Keratinocyte (primary cell): Measurements from ENCODE around the gene PLD5. TPM values are rescaled to one million over a fixed set of nuclear protein-coding genes. Genes with fewer than 3 reads are reported as not detected.

Experiments
- DNase-seq: peaks from one replicate; pipeline ENCODE4 v3.0.0-alpha.2; 2011; ENCODE audit warnings: low read depth, missing footprints, low spot score
- FAIRE-seq: peaks from 2 replicates; lab custom pipeline; 2011; peaks lifted over from hg19 to GRCh38; lab: Jason Lieb, UNC
- H2AFZ ChIP-seq: 2 replicates; pipeline ENCODE4 v1.6.0; 2012; ENCODE audit warnings: low read length, control low read depth, inconsistent platforms; ENCODE audit not compliant: control insufficient read depth
- H3K27ac ChIP-seq: 2 replicates; pipeline ENCODE4 v1.5.1; 2011; ENCODE audit warnings: low read length; ENCODE audit not compliant: control insufficient read depth, insufficient read depth
- H3K27me3 ChIP-seq: 3 replicates; pipeline ENCODE4 v1.6.0; 2011; ENCODE audit warnings: low read length; ENCODE audit not compliant: control insufficient read depth, insufficient read depth; ENCODE audit errors: extremely low read depth
- H3K36me3 ChIP-seq, 2 experiments: 2 replicates in 1 of 2; 3 replicates in 1 of 2; pipeline ENCODE4 v1.5.1; 2011; ENCODE audit warnings: low read length in 2 of 2, mild to moderate bottlenecking in 1 of 2; ENCODE audit not compliant: control insufficient read depth in 2 of 2, insufficient read depth in 2 of 2; ENCODE audit errors: extremely low read depth in 1 of 2
- H3K4me1 ChIP-seq: 3 replicates; pipeline ENCODE4 v1.5.1; 2011; ENCODE audit warnings: low read length; ENCODE audit not compliant: control insufficient read depth, insufficient read depth; ENCODE audit errors: extremely low read depth
- H3K4me2 ChIP-seq: 3 replicates; pipeline ENCODE4 v1.6.0; 2011; ENCODE audit warnings: low read depth, low read length; ENCODE audit not compliant: control insufficient read depth, insufficient read depth; ENCODE audit errors: extremely low read depth
- H3K4me3 ChIP-seq, 3 experiments: fragments of 200-600 bp in 1 of 3; sonication (generic) in 1 of 3; 2 replicates in 2 of 3; 3 replicates in 1 of 3; pipeline ENCODE4 v1.5.1; 2011 to 2016; ENCODE audit warnings: low read length in 3 of 3, mild to moderate bottlenecking in 3 of 3, control low read depth in 2 of 3, inconsistent platforms in 1 of 3, low read depth in 1 of 3, mixed read lengths in 1 of 3, mixed run types in 1 of 3, moderate library complexity in 1 of 3; ENCODE audit not compliant: control insufficient read depth in 2 of 3, insufficient read depth in 2 of 3; ENCODE audit errors: extremely low read depth in 1 of 3
- H3K79me2 ChIP-seq: 2 replicates; pipeline ENCODE4 v1.6.0; 2012; ENCODE audit warnings: low read length; ENCODE audit not compliant: control insufficient read depth, insufficient read depth
- H3K9ac ChIP-seq: 3 replicates; pipeline ENCODE4 v1.6.0; 2011; ENCODE audit warnings: low read length; ENCODE audit not compliant: control insufficient read depth, insufficient read depth; ENCODE audit errors: extremely low read depth
- H3K9me1 ChIP-seq: 3 replicates; pipeline ENCODE4 v1.6.0; 2011; ENCODE audit warnings: low read length; ENCODE audit not compliant: control insufficient read depth, insufficient read depth; ENCODE audit errors: extremely low read depth
- H3K9me3 ChIP-seq: 2 replicates; pipeline ENCODE4 v1.5.1; 2012; ENCODE audit warnings: low read depth, low read length; ENCODE audit not compliant: control insufficient read depth
- H4K20me1 ChIP-seq: 3 replicates; pipeline ENCODE4 v1.6.0; 2011; ENCODE audit warnings: low read length; ENCODE audit not compliant: control insufficient read depth, insufficient read depth; ENCODE audit errors: extremely low read depth
- CTCF ChIP-seq, 3 experiments: IDR thresholded peaks in 1 of 3; conservative IDR thresholded peaks in 1 of 3; optimal IDR thresholded peaks in 1 of 3; 2 replicates in 2 of 3; 3 replicates in 1 of 3; pipeline versions ENCODE3 to v1.5.1; 2011; ENCODE audit warnings: low read length in 3 of 3, mild to moderate bottlenecking in 3 of 3, moderate library complexity in 2 of 3, control low read depth in 1 of 3, inconsistent platforms in 1 of 3; ENCODE audit not compliant: insufficient read depth in 2 of 3; ENCODE audit errors: extremely low read depth in 1 of 3
- EZH2 ChIP-seq: IDR thresholded peaks from one replicate; pipeline ENCODE4 v1.6.1; 2012; ENCODE audit warnings: inconsistent platforms, mild to moderate bottlenecking, low read length, moderate library complexity
- dilution Hi-C: fragments of 300-500 bp; cut with MboI; formaldehyde crosslinking; loops from one replicate; pipeline ENCODE4 v1.7.0; 2020; ENCODE audit warnings: low sequenced_read_pairs; ENCODE audit not compliant: extremely low pct_ligation_motif_present
- polyA plus RNA-seq, 5 experiments: library from polyadenylated mRNA; depleted of rRNA in 3 of 5; stranded (reverse) in 3 of 5; stranded (forward) in 1 of 5; unstranded in 1 of 5; fragments of >200 nt; gene quantifications; 1 replicate in 1 of 5; 2 replicates in 3 of 5; 3 replicates in 1 of 5; pipeline versions ENCODE4 v1.2.1 to v1.2.3, GENCODE V29; 2011 to 2012; ENCODE audit warnings: missing spikeins in 2 of 5, low read depth in 1 of 5, low replicate concordance in 1 of 5

Gene PLD5
- polyA plus RNA-seq, 1 donor (not counting 4 experiments of a cell fraction or from before 2014, with no cell fraction given) = 7.2 TPM

GRCh38 chr1:242199776-242200458 is 324.6 kb downstream of the PLD5 start:
- no peak overlapping the region for H3K9ac ChIP-seq
- peak overlapping the region; percentile 14 for H3K4me2 ChIP-seq

GRCh38 chr1:242197907-242198820 is 326.3 kb downstream of the PLD5 start:
- Histone ChIP-seq H4K20me1 (no peaks in the 10 kb centered on the region), H3K36me3 (no peaks in the 10 kb centered on the region), H3K9me3 (no peaks in the 10 kb centered on the region), H3K27me3 (no peaks in the 10 kb centered on the region), H2AFZ (no peak overlapping the region), H3K4me1 (peaks cover 15% of the 10 kb centered on the region), H3K9me1 (no peaks in the 10 kb centered on the region), H3K4me2 (no peak overlapping the region), H3K9ac (no peak overlapping the region), H3K27ac (no peak overlapping the region), H3K4me3 (no peak overlapping the region), H3K79me2 (no peaks in the 10 kb centered on the region)
- no peak for DNase-seq
- no peak for TF ChIP-seq CTCF (optimal IDR thresholded peaks at IDR 0.05 in 1 of 3, IDR thresholded peaks at IDR 0.05 in 1 of 3, conservative IDR thresholded peaks at IDR 0.05 in 1 of 3; ENCODE audit: extremely low read depth in 1 of 3, insufficient read depth in 2 of 3, low read length in 3 of 3)
- TF ChIP-seq EZH2 = no peak
- FAIRE-seq = no peak
- dilution Hi-C loops = no loop called here

More at GRCh38 chr1:242199776-242200458, 324.6 kb downstream of the PLD5 start:
- Histone ChIP-seq H3K27me3 (no peaks in the 10 kb centered on the region), H3K4me3 (no peak overlapping the region), H2AFZ (no peak overlapping the region), H3K79me2 (no peaks in the 10 kb centered on the region), H3K36me3 (peaks cover 0 to 2% of the 10 kb centered on the region in 2 experiments), H4K20me1 (no peaks in the 10 kb centered on the region), H3K4me1 (peaks cover 15% of the 10 kb centered on the region), H3K9me3 (no peaks in the 10 kb centered on the region), H3K27ac (no peak overlapping the region), H3K9me1 (no peaks in the 10 kb centered on the region)
- dilution Hi-C loops = no loop called here
- FAIRE-seq (no peak), DNase-seq (peak; percentile 44)
- no peak for TF ChIP-seq EZH2
- TF ChIP-seq CTCF (optimal IDR thresholded peaks at IDR 0.05 in 1 of 3, IDR thresholded peaks at IDR 0.05 in 1 of 3, conservative IDR thresholded peaks at IDR 0.05 in 1 of 3; ENCODE audit: extremely low read depth in 1 of 3, insufficient read depth in 2 of 3, low read length in 3 of 3) = no peak
